ENCODE results near the gene TRAF7.

DNA sequence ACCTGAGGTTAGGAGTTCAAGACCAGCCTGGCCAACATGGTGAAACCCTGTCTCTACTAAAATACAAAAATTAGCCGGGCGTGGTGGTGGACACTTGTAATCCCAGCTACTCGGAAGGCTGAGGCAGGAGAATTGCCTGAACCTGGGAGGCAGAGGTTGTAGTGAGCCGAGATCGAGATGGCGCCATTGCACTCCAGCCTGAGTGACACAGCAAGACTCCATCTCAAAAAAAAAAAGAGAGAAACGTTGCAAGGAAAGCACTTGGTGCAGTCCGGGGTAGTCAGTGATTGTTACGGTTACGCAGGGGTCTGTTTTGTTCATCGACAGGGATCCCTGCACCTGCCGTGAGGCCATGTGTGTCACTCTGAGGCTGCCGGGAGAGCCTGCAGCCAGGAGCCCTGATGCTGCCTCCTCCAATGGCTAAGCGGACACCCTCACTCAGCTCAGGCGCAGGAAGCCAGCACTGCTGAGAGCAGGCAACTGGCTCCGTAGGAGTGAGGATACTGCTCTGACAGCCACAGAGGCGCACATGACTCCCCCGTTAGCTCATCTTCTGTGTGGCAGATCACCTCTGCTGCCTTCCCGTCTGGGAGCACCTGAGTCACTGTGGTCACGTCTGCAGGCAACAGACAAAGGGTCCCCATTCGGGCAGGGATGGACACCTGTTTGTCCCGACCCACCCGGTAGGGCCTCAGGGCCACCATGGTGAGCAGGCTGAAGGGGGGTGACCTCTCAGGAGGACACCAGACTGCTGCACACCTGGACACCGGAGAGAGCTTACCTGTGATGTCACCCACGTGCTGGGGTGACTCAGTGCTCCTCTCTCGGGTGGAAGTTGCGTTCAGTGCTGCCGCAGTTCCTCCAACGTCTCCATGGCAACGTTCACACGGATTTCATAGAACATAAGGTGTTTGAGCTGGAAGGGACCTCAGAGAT, 12.4 kb upstream of the TRAF7 start:
- TF ChIP-seq, protein P1, sequence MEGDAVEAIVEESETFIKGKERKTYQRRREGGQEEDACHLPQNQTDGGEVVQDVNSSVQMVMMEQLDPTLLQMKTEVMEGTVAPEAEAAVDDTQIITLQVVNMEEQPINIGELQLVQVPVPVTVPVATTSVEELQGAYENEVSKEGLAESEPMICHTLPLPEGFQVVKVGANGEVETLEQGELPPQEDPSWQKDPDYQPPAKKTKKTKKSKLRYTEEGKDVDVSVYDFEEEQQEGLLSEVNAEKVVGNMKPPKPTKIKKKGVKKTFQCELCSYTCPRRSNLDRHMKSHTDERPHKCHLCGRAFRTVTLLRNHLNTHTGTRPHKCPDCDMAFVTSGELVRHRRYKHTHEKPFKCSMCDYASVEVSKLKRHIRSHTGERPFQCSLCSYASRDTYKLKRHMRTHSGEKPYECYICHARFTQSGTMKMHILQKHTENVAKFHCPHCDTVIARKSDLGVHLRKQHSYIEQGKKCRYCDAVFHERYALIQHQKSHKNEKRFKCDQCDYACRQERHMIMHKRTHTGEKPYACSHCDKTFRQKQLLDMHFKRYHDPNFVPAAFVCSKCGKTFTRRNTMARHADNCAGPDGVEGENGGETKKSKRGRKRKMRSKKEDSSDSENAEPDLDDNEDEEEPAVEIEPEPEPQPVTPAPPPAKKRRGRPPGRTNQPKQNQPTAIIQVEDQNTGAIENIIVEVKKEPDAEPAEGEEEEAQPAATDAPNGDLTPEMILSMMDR (IDR thresholded peaks at IDR 0.05) = no peak
- TF ChIP-seq POLR2AphosphoS5 (IDR thresholded peaks at IDR 0.05; ENCODE audit: insufficient read depth in 1 of 2, low read depth in 1 of 2) = no peak
